ENCODE results near the gene EXOC2.
"Not testable (repeated sequence)": the region's sequence is repeated elsewhere in the genome, so short reads cannot be mapped to it uniquely, and the experiment has no call there.

EXOC2 gene

DNA sequence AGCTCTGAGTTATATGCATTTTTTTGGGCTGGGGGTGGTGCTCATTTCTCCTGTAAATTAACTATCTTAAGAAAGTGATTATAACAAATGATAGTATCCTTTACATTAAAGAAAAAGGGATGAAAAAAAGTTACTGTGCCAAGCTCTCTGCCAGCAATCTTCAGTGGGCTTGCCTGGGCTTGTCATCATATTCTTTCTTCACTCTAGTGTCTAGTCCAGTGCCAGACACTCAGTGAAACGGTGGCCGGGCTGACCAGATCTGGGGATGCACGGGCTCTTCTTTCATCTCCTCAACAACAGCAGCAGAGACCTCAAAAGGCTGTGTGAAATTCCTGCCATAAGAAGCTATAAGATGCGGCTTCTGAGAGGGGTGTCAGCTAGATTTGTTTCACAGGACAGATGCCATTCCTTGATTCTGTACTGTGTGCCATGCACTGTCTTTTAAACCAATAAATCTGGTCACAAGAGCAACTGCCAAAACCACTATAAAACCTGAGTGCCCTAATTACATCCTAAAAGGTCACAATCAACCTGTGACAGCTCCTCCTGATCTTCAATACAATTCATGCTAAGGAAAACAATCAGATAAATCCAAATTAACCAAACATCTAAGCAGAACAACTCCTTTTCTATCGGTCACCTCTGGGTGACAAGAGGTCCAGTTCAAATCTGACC lies 12.1 kb downstream of the EXOC2 start:
- no peak for DNase-seq

DNA sequence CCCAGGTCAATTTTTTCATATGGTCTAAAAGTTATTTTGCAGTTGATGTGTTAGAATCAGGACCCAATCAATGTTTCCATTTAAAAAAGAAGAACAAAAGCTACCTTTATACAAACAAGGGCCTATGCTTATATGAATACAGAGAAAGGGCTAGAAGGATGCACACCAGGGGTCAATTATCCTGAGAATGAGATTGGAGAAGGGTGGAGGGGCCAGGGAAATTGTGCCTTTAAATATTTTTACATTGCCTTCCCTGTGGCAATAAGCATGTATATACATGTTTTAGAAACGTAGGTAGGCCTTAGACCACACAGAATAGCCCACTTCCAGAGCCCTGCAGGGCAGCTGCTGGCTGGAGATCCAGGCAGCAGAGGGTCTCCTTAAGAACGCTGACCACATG lies 12.7 kb downstream of the EXOC2 start:
- no peak for DNase-seq

DNA sequence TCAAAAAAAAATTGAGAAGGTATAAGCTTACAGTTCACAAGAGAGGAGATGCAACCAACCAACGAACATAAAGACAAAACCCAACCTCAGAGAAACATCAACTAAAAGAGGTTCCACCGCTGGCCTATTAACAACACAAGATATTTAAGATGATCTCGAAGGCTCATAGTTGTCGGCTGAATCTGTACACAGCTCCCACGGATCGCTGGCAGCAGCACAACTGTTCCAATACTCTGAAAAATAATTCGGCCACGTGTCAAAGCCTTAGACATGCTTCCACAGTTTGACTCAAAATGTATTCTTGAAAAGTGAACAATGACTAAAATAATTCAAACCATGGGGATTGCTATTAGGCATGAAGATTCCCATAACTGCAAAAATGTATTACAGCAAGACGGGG lies 13.7 kb downstream of the EXOC2 start:
- DNase-seq: no peak

DNA sequence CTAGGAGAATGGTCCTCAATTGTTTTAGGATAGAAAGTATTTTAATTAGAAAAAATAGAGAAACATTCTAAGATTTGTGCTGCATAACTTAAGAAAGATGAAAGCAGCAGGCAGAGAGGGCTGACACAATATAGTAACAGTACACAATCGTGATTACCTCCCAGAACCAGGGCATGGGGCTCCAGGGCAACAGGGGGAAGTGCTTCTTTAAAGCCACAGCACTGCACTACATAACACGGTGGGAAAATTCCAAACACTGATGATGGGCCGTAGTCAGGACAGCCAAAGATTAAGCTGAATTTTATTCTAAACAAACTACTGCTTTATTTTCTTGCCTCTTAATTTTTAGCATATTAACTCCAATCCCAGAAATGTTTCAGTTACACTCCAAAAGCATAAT lies 14.4 kb downstream of the EXOC2 start:
- DNase-seq: no peak

DNA sequence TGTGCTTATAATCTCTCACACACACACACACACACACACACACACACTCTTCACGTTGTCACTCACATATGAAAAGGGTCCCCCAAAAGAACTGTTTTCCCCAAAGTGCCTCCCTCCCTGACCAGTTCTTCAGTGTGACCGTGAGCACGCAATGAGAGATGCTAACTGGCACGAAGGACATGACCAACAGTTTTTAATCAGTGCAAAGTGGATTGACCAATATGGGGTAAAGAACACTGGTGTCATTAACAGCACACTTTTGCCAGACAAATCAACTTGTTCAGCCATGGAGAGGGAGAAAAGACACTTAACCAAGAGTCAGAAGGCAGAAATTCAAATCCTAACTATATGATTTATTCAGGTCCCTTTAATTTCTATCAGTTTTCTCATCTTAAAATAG lies 15.0 kb downstream of the EXOC2 start:
- no peak for DNase-seq

DNA sequence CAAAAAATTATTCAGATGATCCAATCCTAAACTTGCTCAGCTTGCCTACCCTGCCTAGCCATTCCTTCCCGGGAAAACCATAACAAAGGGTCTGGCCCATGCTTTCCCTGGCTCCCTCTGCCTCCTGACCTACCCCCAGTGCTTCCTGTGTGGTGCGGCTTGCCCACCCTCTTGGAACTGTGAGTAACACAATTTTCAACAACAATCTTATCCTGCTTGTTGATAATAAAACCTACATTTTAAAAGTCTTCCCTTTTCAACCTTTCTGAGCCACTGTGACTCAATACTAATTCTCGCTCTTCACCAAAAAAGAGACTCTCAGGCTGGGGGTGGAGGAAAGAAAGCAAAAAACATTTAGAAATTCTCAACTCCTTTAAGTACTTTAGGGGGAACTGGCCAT lies 18.0 kb downstream of the EXOC2 start:
- no peak for DNase-seq

DNA sequence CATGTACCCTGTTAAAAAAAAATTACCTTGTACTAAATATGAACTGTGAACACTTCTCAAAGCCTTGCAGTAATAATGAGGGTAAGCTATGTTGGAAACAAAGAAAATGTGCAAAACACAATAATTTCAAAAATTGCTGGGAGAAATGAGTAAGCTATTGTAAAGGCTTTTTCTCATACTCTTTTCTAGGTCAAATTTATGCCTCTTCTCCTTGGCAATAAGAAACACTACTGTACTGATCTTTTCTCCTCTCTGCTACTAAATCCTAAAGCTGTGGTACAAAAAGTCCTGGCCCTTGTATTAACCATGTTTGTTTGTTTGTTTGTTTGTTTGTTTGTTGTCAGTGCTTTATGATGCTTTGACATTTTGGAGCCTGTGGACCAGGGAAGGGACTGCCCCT lies 18.5 kb downstream of the EXOC2 start:
- no peak for DNase-seq

DNA sequence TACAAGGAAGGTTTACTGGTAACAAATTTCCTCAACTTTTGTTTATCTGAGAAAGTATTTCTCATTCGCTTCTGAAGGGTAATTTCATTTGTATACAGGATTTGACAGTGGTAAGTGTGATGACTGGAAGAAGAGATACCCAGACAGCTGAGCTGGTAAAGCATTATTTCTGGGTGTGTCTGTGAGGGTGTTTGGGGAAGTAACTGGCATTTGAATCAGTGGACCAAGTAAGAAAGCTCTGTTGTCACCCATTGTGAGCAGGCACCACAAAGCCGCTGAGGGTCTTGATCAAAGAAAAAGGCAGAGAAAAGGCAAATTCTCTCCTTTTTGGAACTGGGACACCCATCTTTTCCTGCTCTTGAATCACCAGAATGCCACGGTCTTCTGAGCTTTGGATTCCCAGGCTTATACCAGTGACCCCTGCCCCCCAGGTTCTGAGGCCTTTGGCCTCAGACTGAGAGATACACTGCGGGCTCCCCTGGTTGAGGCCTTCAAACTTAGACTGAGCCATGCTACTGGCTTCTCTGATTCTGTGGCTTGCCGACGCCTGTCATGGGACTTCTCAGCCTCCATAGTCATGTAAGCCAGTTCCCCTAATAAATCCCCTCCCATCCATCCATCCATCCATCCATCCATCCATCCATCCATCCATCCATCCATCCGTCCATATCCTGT lies 25.5 kb downstream of the EXOC2 start:
- DNase-seq: no peak

DNA sequence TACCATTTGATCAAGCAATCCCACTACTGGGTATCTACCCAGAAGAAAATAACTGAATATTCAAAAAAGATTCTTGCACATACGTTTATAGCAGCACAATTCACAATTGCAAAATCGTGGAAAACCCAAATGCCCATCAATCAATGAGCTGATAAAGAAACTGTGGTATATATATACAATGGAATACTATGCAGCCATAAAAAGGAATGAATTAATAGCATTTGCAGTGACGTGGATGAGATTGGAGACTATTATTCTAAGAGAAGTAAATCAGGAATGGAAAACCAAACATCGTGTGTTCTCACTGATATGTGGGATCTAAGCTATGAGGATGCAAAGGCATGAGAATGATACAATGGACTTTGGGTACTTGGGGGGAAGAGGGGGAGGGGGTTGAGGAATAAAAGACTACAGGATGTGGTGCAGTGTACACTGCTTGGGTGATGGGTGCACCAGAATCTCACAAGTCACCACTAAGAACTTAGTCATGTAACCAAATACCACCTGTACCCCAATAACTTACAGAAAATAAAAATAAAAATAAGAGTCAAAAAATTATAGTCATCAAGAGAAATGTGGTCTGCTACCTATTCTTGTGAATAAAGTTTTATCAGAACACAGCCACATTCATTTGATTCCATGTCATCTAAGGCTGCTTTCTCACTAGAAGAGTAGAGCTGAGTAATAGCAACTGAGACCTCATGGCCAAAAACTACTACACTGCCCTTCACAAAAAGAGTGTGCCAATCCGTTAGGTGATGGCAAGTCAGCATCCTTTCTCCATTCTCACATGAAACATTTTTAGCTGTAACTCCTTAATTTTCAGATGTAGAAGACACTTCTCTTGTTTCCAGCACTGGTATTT lies 27.3 kb downstream of the EXOC2 start:
- no peak for DNase-seq

DNA sequence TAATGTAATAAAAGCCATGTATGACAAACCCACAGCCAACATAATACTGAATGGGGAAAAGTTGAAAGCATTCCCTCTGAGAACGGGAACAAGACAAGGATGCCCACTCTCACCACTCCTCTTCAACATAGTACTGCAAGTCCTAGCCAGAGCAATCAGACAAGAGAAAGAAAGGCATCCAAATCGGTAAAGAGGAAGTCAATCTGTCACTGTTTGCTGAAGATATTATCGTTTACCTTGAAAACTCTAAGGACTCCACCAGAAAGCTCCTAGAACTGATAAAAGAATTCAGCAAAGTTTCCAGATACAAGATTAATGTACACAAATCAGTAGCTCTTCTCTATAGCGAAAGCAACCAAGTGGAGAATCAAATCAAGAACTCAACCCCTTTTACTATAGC lies 29.2 kb downstream of the EXOC2 start:
- DNase-seq: not testable (repeated sequence)

DNA sequence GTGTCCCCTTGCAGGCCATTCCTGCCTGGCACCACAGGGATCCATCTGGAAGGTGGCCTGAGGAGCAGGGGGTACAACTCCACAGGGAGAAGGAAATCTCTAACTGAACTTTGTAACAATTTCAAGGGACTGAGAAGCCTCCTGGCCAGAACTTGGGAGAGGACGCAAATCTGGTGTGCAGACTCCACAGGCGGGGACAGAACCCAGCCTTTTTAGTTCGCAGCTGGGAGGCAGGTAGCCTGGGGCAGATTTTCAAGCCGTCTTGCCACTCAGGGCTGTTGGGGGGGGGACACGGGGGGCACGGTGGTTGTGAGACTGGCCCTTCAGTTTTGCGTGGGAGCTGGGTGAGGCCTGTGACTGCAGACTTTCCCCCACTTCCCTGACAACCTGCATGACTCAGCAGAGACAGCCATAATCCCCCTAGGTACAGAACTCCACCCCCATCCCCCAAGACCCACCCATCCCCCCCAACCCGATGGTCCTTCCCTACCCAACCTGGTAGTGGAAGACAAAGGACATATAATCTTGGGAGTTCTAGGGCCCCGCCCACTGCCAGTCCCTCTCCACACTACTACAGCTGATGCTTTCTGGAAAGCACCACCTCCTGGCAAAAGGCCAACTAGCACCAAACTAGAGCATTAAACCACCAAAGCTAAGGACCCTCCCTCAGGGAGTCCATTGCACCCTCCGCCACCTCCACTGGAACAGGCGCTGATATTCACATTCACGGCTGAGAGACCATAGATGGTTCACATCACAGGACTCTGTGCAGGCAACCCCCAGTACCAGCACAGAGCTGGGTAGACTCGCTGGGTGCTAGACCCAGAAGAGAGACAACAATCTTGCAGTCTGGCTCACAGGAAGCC lies 33.0 kb downstream of the EXOC2 start:
- DNase-seq: no peak

DNA sequence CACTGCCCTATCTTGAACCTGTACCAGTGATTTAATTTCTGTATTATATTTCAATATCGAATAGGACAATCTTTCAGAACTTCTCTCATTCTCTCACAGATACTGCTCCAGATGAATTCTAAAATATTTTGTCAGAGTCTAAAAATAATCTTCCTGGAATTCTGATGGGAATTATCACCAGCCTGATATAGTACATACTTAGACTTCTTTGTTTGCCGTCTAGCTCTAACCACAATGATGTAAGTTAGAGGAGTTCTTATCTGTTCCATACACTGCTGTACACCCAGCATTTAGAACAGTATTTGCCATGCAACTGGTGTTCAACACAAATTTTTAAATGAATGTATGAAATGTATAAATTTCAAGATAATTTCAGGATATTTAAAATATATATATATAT lies 34.7 kb downstream of the EXOC2 start:
- DNase-seq: no peak

DNA sequence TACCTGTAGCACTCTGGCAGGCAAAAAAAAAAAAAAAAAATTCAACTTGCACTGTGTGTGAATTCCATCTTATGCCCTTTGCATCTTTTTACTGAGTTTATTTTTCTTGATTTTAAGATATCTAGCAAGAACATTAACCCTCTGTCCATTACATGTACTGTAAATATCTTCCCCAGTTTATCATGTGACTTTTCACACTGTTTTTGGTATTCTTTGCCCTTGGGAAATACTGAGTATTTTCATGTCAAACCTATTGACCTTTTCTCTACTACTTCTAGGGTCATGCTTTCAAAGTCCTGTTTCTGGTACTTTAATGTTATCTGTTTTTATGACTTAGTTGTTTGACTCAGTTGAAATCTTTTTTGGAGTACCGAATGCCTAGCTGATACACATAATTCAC lies 35.2 kb downstream of the EXOC2 start:
- no peak for DNase-seq

DNA sequence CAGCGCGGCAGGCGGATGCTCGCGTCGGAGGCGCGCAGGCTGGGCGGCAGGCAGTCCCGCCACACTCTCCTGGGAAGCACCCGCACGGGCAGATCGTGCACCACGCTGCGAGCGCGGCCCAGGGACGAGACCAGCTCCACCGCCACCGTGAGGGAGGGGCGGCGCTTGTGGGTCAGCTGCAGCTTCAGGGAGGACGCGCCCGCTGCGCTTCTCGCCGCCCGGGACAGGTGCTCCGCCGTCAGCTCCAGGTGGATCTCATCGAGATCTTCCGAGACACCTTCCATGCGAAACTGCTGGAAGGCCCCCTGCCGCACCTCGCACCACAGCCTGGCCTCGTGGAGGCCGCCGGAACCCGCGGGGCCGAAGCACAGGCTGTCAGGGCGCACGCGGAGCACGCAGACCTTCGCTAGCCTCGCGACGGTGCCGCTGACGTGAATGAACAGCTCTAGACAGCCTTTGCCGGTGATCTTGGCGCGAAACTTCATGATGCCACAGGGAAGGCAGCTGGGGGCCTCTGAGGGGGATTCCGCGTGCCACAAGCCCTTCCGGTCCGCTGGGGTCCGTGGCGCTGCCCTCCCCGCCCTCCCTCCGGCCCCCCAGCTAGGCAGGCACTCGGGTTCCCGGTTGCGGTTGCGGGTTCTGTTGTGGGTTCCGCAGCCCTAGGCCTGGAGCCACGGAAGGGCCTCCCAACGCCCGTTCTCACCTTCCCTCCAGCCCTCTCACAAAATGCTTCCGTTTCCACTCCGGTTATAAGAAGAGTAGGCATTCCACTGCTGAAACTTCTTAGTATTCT lies 36.3 kb downstream of the EXOC2 start, which contains the start of gene HUS1B:
TSS of gene HUS1B (minus strand) at position 641 of the 793 bp plus-strand sequence. CDS start at position 485, 156 bp downstream.
- DNase-seq: no peak

DNA sequence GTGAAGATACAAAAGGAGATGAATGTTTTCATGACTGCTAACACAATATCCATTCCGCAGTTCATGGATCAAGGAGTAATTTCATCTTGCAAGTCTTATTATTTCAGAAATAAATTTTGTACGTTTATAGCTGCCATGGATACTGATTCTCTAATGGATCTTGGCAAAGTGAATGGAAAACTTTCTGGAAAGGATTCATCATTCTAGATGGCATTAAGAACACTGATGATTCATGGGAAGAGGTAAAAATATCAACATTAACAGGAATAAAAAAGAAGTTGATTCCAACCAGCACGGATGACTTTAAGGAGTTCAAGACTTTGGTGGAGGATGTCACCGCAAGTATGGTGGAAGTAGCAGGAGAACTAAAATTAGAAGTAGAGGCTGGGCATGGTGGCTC lies 38.8 kb downstream of the EXOC2 start:
- no peak for DNase-seq

DNA sequence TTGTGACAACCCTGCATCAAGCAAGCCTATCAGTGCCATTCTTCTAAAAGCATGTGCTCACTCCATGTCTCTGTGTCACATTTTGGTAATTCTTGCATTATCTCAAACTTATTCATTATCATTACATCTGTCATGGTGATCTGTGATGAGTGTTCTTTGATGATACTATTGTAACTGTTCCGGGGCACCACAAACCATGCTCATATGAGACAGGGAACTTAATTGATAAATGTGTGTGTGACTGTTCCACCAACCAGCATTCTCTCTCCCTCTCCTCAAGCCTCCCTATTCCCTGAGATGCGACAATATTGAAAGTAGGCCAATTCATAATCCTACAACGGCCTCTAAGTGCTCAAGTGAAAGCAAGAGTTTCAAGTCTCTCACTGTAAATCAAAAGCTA lies 40.1 kb downstream of the EXOC2 start:
- no peak for DNase-seq

DNA sequence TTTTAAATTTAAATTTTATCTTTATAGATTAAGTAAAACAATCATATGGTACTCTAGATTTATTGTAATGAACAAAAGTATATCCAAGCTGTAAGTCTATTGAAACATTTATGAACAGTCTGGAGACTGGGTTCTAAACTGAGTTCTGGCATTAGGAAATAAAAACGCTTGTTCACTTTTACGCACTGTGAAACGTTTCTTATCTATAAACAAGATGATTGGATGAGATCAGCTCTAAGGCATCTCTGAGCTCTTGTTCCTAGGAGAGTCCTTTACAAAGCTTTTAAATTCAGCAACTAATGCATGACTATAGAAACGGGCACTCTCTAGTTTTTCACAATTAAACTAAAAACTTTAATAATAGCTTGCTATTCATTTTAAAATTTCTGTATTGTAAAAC lies 42.8 kb downstream of the EXOC2 start:
- no peak for DNase-seq

DNA sequence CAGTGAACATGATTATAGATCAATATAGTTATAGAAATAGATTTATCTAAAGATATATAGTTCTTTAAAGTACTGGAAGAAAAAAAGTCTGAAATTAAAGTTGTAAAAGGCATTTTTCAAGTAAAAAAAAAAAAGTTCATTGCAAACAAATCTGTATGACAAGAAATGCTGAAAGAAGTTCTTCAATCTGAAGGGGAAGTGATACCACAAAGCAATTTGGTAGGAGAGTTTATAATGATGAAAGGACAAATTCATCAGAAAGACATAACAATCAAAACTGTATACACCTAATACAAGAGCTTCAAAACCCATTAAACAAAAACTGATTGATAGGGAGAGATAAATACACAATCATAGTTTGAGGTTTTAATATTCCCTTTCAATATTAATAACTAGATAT lies 50.1 kb downstream of the EXOC2 start:
- no peak for DNase-seq

DNA sequence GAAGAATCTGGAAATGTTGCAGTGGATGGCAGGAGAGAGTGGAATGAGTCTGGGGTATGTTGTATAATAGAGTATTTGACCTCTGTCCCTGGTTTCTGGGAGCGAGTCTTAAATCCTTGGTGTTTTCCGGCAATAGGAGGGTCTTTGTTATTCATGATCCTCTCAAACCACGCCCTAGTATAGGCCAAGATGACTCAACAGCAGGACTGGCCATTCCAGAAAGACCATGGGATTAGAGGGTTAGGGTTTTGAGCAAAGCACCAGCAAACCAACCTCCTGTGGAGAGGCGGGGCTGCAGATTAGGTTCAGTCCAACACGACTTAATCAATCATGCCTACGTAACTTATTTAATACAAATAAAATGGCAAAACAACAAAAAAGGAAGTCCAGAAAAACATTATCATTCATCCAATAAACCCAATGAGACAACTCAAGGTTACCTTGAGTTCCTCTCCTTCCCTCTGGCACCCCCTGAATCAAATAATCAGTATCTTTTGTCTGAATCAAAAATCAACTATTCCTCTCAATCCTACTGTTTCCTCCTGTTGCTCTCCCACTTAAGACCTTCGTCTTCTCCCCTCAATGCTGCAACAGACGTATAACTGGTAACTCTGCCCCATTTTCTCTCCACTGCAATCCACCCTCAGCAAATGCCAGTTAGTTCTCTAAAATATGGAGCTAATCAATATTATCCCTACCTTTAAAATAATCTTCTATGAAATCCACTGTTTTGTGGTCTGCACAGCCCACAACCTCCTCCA lies 51.5 kb downstream of the EXOC2 start:
- no peak for DNase-seq

DNA sequence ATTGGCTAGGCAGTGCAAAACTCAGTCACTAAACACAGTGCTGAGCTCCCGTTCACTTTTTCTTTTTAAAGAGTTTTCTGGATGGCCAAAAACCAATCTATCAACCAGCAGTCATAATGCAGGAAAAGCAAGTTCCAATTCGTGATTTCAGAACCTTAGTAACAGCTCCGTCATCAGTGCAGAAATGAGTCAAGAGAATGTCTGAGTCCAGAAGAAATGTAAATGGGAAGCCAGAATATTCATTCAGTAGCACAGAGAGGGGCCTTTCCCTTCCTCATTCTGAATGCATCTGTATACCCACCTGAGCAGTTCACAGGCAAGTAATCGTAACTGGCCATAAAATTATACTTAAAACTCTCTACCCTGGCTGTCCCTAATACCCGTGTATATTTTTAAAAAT lies 56.5 kb downstream of the EXOC2 start:
- DNase-seq: no peak

DNA sequence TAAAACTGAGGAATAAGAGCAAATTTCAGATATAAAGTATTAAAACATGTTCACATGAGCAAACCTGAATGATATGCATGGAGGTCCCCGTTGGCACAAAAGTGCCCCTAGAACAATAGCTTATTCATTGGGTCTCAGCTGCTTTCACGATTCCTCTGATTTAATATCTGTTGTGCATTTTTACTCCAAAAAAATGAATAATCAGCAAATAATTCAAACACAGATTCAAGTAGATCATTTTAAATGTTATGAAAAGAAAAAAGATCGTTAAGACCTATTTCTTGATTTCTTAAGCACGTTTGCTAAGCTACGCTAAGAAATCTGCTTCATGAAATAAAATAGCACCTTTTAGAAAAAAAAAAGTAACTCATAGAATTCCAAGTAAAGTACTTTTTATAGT lies 57.7 kb downstream of the EXOC2 start:
- no peak for DNase-seq
